GM12878 (cell line): ENCODE data around the gene MPRIP. TPM values are rescaled to one million over a fixed set of nuclear protein-coding genes. Genes with fewer than 3 reads are reported as not detected.

Experiments
- ATAC-seq: fragments of 200-7000 bp; cut with Tn5 transposase; 3 replicates; pipeline ENCODE4 v1.9.1; 2020; ENCODE audit warnings: mild to moderate bottlenecking, moderate library complexity
- BruUV-seq: library from RNA; stranded (reverse); fragments of 400-500 nt; replicated peaks from 2 replicates; lab custom pipeline; 2021; lab: Mats Ljungman, UMichigan
- CTCF ChIA-PET: fragments of 300-600 bp; sonication (Branson Sonifier 250); formaldehyde crosslinking; extraction: SDS; loops from one replicate; lab custom pipeline; 2021; ENCODE audit warnings: inconsistent platforms; lab: Yijun Ruan, JAX
- POLR2A ChIA-PET: fragments of 350-600 bp; formaldehyde crosslinking; extraction: SDS; loops from one replicate; lab custom pipeline; 2021; ENCODE audit warnings: inconsistent platforms; lab: Charles Lee
- RAD21 ChIA-PET: fragments of 300-600 bp; sonication (Branson Sonifier 250); formaldehyde crosslinking; loops from one replicate; lab custom pipeline; 2023; ENCODE audit warnings: antibody characterized with exemption; ENCODE audit not compliant: unreplicated experiment; lab: Charles Lee
- SMC1A ChIA-PET: fragments of 300-600 bp; sonication (Branson Sonifier 250); formaldehyde crosslinking; loops from one replicate; lab custom pipeline; 2023; ENCODE audit not compliant: unreplicated experiment, uncharacterized antibody; lab: Charles Lee
- DNase-seq: peaks from one replicate; pipeline ENCODE4 v3.0.0-alpha.2; 2011; ENCODE audit warnings: low read depth, low spot score
- FAIRE-seq: peaks from 3 replicates; lab custom pipeline; 2011; peaks lifted over from hg19 to GRCh38; lab: Jason Lieb, UNC
- H2AFZ ChIP-seq: 2 replicates; pipeline ENCODE4 v1.6.0; 2011; ENCODE audit warnings: low read depth, low read length, control low read depth; ENCODE audit not compliant: control insufficient read depth
- H3K27ac ChIP-seq: 2 replicates; pipeline ENCODE4 v1.5.1; 2011; ENCODE audit warnings: control low read depth; ENCODE audit not compliant: control insufficient read depth, insufficient read depth
- H3K27me3 ChIP-seq, 2 experiments: replicated peaks in 1 of 2; 2 replicates each; pipeline versions ENCODE4 v1.6.0 to v1.6.1; 2011; ENCODE audit warnings: low read length in 1 of 2; ENCODE audit not compliant: control insufficient read depth in 2 of 2, insufficient read depth in 2 of 2
- H3K36me3 ChIP-seq, 2 experiments: 2 replicates each; pipeline ENCODE4 v1.5.1; 2011; ENCODE audit warnings: low read length in 1 of 2; ENCODE audit not compliant: control insufficient read depth in 2 of 2, insufficient read depth in 2 of 2
- H3K4me1 ChIP-seq: 2 replicates; pipeline ENCODE4 v1.6.1; 2011; ENCODE audit warnings: mild to moderate bottlenecking, low read length, moderate library complexity, mixed read lengths; ENCODE audit not compliant: control insufficient read depth, insufficient read depth
- H3K4me2 ChIP-seq: 2 replicates; pipeline ENCODE4 v1.6.0; 2011; ENCODE audit warnings: control low read depth; ENCODE audit not compliant: control insufficient read depth, insufficient read depth
- H3K4me3 ChIP-seq: fragments of 200-600 bp; sonication (generic); 2 replicates; pipeline ENCODE4 v1.5.1; 2016
- H3K79me2 ChIP-seq: 2 replicates; pipeline ENCODE4 v1.6.0; 2011; ENCODE audit warnings: low read length; ENCODE audit not compliant: control insufficient read depth, insufficient read depth
- H3K9ac ChIP-seq: 2 replicates; pipeline ENCODE4 v1.8.0; 2011; ENCODE audit warnings: low read length, control low read depth, mixed read lengths; ENCODE audit not compliant: control insufficient read depth, insufficient read depth
- H3K9me3 ChIP-seq: replicated peaks from 3 replicates; pipeline ENCODE4 v1.5.1; 2011; ENCODE audit warnings: mild to moderate bottlenecking, low read length; ENCODE audit not compliant: control insufficient read depth, insufficient read depth
- H4K20me1 ChIP-seq: 2 replicates; pipeline ENCODE4 v1.6.0; 2011; ENCODE audit not compliant: control insufficient read depth, insufficient read depth
- FOXK2 ChIP-seq: fragments of 450-650 bp; IDR thresholded peaks from 2 replicates; pipeline ENCODE4 v1.6.1; 2017; ENCODE audit warnings: mild to moderate bottlenecking, moderate library complexity
- IRF5 ChIP-seq: fragments of 450-650 bp; IDR thresholded peaks from 2 replicates; pipeline ENCODE4 v1.6.1; 2017; ENCODE audit warnings: borderline replicate concordance
- MXI1 ChIP-seq: fragments of 150-350 bp; IDR thresholded peaks from 2 replicates; pipeline ENCODE4 v1.6.1; 2011; ENCODE audit warnings: low read depth, mild to moderate bottlenecking, inconsistent platforms, low read length, improper control_type of control experiment
- ZNF217 ChIP-seq: fragments of 450-650 bp; IDR thresholded peaks from 2 replicates; pipeline ENCODE4 v1.6.1; 2017; ENCODE audit warnings: antibody characterized with exemption, mild to moderate bottlenecking
- WGBS: methylation state at CpG from one replicate; pipeline ENCODE4 v1.1.6; 2016; ENCODE audit warnings: low lambda C conversion rate; ENCODE audit not compliant: insufficient replicate concordance, insufficient coverage; ENCODE audit errors: missing lambda C conversion rate; 5-methylcytosine and 5-hydroxymethylcytosine counted together
- in situ Hi-C: fragments of 300-500 bp; cut with MboI; formaldehyde crosslinking; loops from 9 replicates; pipeline ENCODE4 v1.14.3; 2018; ENCODE audit warnings: mixed read lengths
- intact Hi-C: fragments of 100-400 bp; cut with micrococcal nuclease; formaldehyde crosslinking; loops from one replicate; pipeline ENCODE4 v1.14.2; 2022; ENCODE audit not compliant: unreplicated experiment
- polyA plus RNA-seq, 11 experiments: library from polyadenylated mRNA; depleted of rRNA in 4 of 11; unstranded in 6 of 11; stranded (reverse) in 5 of 11; fragments of >200 nt; fragmentation: Nextera tagmentation in 4 of 11; fragmentation: Illumina TruSeq in 1 of 11; extraction: Ambion mirVana in 4 of 11; extraction: Trizol in 1 of 11; gene quantifications; 1 replicate in 1 of 11; 2 replicates in 10 of 11; pipeline versions ENCODE4 v1.2.1 to v1.2.3, GENCODE V29; 2011 to 2016; ENCODE audit warnings: inconsistent platforms in 2 of 11, missing spikeins in 2 of 11, low read depth in 1 of 11
- total RNA-seq, 4 experiments: library from RNA; depleted of rRNA in 3 of 4; stranded (reverse); fragments of >200 nt in 3 of 4; fragmentation: Illumina TruSeq in 1 of 4; extraction: Trizol in 1 of 4; gene quantifications; 2 replicates each; pipeline versions ENCODE4 v1.2.1 to v1.2.3, GENCODE V29; 2013 to 2021

Gene MPRIP
- total and polyA plus RNA-seq, 10 of the 15 experiments (the other 5 are each of a cell fraction or from before 2014, with no cell fraction given), result 16.5 to 168 (median 71.7) TPM

- Histone ChIP-seq H2AFZ (no peak overlapping the region), H3K4me1 (no peaks in the 10 kb centered on the region), H3K9me3 (no peaks in the 10 kb centered on the region)
- intact Hi-C loops, result loop anchor here (1.0 to 10.0 kb wide), 4 partner anchors 146 to 312 kb away; partner anchors contain the start of genes FLCN and PLD6
- RAD21 ChIA-PET, result no interaction called here
- TF ChIP-seq IRF5, result no peak
- TF ChIP-seq ZNF217, result no peak
- TF ChIP-seq MXI1, result no peak
- no peak for TF ChIP-seq FOXK2
- TF ChIP-seq, all 136 proteins: peak for 0
- no peak for DNase-seq
- peak; percentile 20 for ATAC-seq
- H3K36me3 ChIP-seq, result no peaks in the 10 kb centered on the region
- H3K4me3 ChIP-seq, result no peak overlapping the region
- ChIA-PET CTCF (interaction anchor here (1.1 to 3.6 kb wide), 8 partner anchors 10 to 312 kb away, joined by 3 to 21 read pairs (median 5); no protein-coding TSS in a partner anchor), POLR2A (no interaction called here), SMC1A (interaction anchor here (0.9 to 1.5 kb wide), 2 partner anchors 9 to 257 kb away, joined by 3 to 4 read pairs; no protein-coding TSS in a partner anchor)
- no peaks in the 10 kb centered on the region for H3K27me3 ChIP-seq
- no peaks in the 10 kb centered on the region for H3K79me2 ChIP-seq
- in situ Hi-C loops, result loop anchor here (5.0 kb wide), 1 partner anchor 306 kb away; no protein-coding TSS in a partner anchor
- no peak for FAIRE-seq
- WGBS, result 58% methylated on average over 9 of the region's 9 CpGs
- BruUV-seq, result no TSS peak
- H3K27ac ChIP-seq, result no peak overlapping the region
- H3K4me2 ChIP-seq, result no peak overlapping the region
- H3K9ac ChIP-seq, result no peak overlapping the region
- H4K20me1 ChIP-seq, result no peaks in the 10 kb centered on the region
Observed at GRCh38 chr17:17001076-17001777, 41.0 kb upstream of the MPRIP start.
